NCI-H2029 treated with DMSO at 0.1 percent for 48 hours (cell line): Measurements from ENCODE around the gene AZGP1.
"Not testable (repeated sequence)": the region's sequence is repeated elsewhere in the genome, so short reads cannot be mapped to it uniquely, and the experiment has no call there.

ENCODE experiments used
- DNase-seq: peaks from one replicate; lab custom pipeline; 2025; lab: John Stamatoyannopoulos, UW

The AZGP1 gene

GRCh38 chr7:99975782-99976521 lies at the start of gene AZGP1:
Gene AZGP1, minus strand, starts transcription at chr7:99976031. Its CDS starts 11 bp downstream, at chr7:99976020.
- DNase-seq, result no peak

- no peak for DNase-seq
Observed at GRCh38 chr7:100024020-100024619, 48.3 kb upstream of the AZGP1 start.

- DNase-seq, result no peak
Observed at GRCh38 chr7:100023526-100023925, 47.7 kb upstream of the AZGP1 start.

- DNase-seq, result no peak
Observed at GRCh38 chr7:100022621-100023020, 46.8 kb upstream of the AZGP1 start.

GRCh38 chr7:100021297-100021696 lies 45.5 kb upstream of the AZGP1 start:
- DNase-seq, result no peak

GRCh38 chr7:100019908-100020307 lies 44.1 kb upstream of the AZGP1 start:
- DNase-seq, result peak; percentile 31

GRCh38 chr7:100017875-100018274 lies 42.0 kb upstream of the AZGP1 start:
- no peak for DNase-seq

GRCh38 chr7:100017300-100017699 lies 41.5 kb upstream of the AZGP1 start:
- DNase-seq, result no peak

- DNase-seq, result peak; percentile 21
Observed at GRCh38 chr7:100016215-100016901, 40.5 kb upstream of the AZGP1 start.

- DNase-seq, result peak; percentile 72
Observed at GRCh38 chr7:100015232-100016214, 39.7 kb upstream of the AZGP1 start, which contains the start of gene ZKSCAN1. Gene ZKSCAN1, plus strand, starts transcription at chr7:100015596. Its CDS starts 7,911 bp downstream, at chr7:100023507.

- no peak for DNase-seq
Observed at GRCh38 chr7:100013328-100013676, 37.5 kb upstream of the AZGP1 start.

- DNase-seq, result not testable (repeated sequence)
Observed at GRCh38 chr7:100012385-100013327, 36.8 kb upstream of the AZGP1 start.

GRCh38 chr7:100011516-100011915 lies 35.7 kb upstream of the AZGP1 start:
- DNase-seq, result no peak

- no peak for DNase-seq
Observed at GRCh38 chr7:100010901-100011300, 35.1 kb upstream of the AZGP1 start.

GRCh38 chr7:100009952-100010351 lies 34.1 kb upstream of the AZGP1 start:
- not testable (repeated sequence) for DNase-seq

GRCh38 chr7:100008525-100008924 lies 32.7 kb upstream of the AZGP1 start:
- peak; percentile 10 for DNase-seq

GRCh38 chr7:100007887-100008286 lies 32.1 kb upstream of the AZGP1 start:
- DNase-seq, result no peak

GRCh38 chr7:100003711-100004661 lies 28.2 kb upstream of the AZGP1 start:
- peak; percentile 93 for DNase-seq

- no peak for DNase-seq
Observed at GRCh38 chr7:100000239-100000638, 24.4 kb upstream of the AZGP1 start.
